ENCODE measurements around the gene ARL8B. TPM values are rescaled to one million over a fixed set of nuclear protein-coding genes. Genes with fewer than 3 reads are reported as not detected.
A peak's percentile ranks its signal among the peaks of the same experiment; 100 is the strongest.

ARL8B gene
- polyA plus RNA-seq, 1 of the 3 experiments (the other 2 are of a cell fraction): 21.9 TPM

DNA sequence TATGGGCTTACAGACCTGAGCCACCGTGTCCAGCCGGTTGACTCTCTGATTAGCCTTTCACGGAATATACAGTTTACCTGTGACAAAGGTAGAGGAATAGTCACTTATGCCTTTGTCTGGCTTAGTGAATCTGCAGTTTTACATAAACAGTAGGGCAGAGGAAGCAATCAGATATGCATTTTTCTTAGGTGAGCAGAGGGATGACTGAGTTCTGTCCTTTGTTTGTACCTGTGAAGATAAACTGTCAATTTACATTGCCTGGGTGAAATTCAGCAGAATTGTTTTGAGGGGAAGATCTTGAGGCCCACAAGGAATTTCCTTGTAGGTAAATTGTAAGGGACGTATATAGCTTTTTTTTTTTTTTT lies 76.2 kb downstream of the ARL8B start:
- Histone ChIP-seq H3K4me3 (ENCODE audit: low read depth in 2 of 2, low read length in 1 of 2) (no peak overlapping the region), H2AFZ (ENCODE audit: low read depth) (no peak overlapping the region), H3K4me1 (ENCODE audit: control insufficient read depth in 1 of 2, insufficient read depth in 2 of 2, low read depth in 1 of 2, low read length in 1 of 2) (peaks cover 12 to 52% of the 10 kb centered on the region in 2 experiments), H3K9ac (no peak overlapping the region), H3F3A (replicated peaks; ENCODE audit: insufficient read depth) (peaks cover 30% of the 10 kb centered on the region), H4K20me1 (ENCODE audit: insufficient read depth) (no peaks in the 10 kb centered on the region), H3K4me2 (no peak overlapping the region), H3K9me3 (no peaks in the 10 kb centered on the region), H3K27ac (ENCODE audit: low read depth in 2 of 2, low read length in 1 of 2) (peak overlapping the region in 1 of 2 experiments; percentile 27; a peak in 1 of 4 replicates), H3K79me2 (ENCODE audit: insufficient read depth) (peaks cover 62% of the 10 kb centered on the region), H3K27me3 (ENCODE audit: insufficient read depth) (no peaks in the 10 kb centered on the region), H3K36me3 (replicated peaks in 1 of 2; ENCODE audit: control insufficient read depth in 1 of 2, insufficient read depth in 2 of 2, low read length in 1 of 2) (peaks cover 32 to 55% of the 10 kb centered on the region in 2 experiments), H3K9me2 (no peaks in the 10 kb centered on the region)
- no peak for DNase-seq
- CTCF ChIA-PET: no interaction called here
- TF ChIP-seq EZH2phosphoT487 (IDR thresholded peaks at IDR 0.05; ENCODE audit: borderline replicate concordance, low read depth): no peak
- TF ChIP-seq CHD2 (IDR thresholded peaks at IDR 0.05; ENCODE audit: low read length, partially characterized antibody): no peak
- TF ChIP-seq EP300 (IDR thresholded peaks at IDR 0.05; ENCODE audit: borderline replicate concordance in 1 of 2, low read depth in 1 of 2, low read length in 1 of 2): no peak
- no peak for TF ChIP-seq RXRA (IDR thresholded peaks at IDR 0.05; ENCODE audit: borderline replicate concordance, low read depth)
- TF ChIP-seq RAD21 (IDR thresholded peaks at IDR 0.05; ENCODE audit: low read length): no peak
- TF ChIP-seq YY1 (IDR thresholded peaks at IDR 0.05; ENCODE audit: low read depth): no peak
- TF ChIP-seq, protein P1, sequence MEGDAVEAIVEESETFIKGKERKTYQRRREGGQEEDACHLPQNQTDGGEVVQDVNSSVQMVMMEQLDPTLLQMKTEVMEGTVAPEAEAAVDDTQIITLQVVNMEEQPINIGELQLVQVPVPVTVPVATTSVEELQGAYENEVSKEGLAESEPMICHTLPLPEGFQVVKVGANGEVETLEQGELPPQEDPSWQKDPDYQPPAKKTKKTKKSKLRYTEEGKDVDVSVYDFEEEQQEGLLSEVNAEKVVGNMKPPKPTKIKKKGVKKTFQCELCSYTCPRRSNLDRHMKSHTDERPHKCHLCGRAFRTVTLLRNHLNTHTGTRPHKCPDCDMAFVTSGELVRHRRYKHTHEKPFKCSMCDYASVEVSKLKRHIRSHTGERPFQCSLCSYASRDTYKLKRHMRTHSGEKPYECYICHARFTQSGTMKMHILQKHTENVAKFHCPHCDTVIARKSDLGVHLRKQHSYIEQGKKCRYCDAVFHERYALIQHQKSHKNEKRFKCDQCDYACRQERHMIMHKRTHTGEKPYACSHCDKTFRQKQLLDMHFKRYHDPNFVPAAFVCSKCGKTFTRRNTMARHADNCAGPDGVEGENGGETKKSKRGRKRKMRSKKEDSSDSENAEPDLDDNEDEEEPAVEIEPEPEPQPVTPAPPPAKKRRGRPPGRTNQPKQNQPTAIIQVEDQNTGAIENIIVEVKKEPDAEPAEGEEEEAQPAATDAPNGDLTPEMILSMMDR (IDR thresholded peaks at IDR 0.05): no peak
- TF ChIP-seq MXI1 (IDR thresholded peaks at IDR 0.05; ENCODE audit: low read depth, low read length): no peak
- no peak for TF ChIP-seq SIN3A (IDR thresholded peaks at IDR 0.05; ENCODE audit: borderline replicate concordance, low read depth, low read length)
- TF ChIP-seq, protein P2, sequence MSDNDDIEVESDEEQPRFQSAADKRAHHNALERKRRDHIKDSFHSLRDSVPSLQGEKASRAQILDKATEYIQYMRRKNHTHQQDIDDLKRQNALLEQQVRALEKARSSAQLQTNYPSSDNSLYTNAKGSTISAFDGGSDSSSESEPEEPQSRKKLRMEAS (IDR thresholded peaks at IDR 0.05; ENCODE audit: low read depth): no peak
- TF ChIP-seq ELF1 (IDR thresholded peaks at IDR 0.05): no peak
- TF ChIP-seq, protein P3, sequence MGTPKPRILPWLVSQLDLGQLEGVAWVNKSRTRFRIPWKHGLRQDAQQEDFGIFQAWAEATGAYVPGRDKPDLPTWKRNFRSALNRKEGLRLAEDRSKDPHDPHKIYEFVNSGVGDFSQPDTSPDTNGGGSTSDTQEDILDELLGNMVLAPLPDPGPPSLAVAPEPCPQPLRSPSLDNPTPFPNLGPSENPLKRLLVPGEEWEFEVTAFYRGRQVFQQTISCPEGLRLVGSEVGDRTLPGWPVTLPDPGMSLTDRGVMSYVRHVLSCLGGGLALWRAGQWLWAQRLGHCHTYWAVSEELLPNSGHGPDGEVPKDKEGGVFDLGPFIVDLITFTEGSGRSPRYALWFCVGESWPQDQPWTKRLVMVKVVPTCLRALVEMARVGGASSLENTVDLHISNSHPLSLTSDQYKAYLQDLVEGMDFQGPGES (IDR thresholded peaks at IDR 0.05; ENCODE audit: low read depth, low read length): no peak
- POLR2A ChIA-PET: no interaction called here
- WGBS (ENCODE audit: low lambda C conversion rate): 99% methylated on average over 4 of the region's 4 CpGs

DNA sequence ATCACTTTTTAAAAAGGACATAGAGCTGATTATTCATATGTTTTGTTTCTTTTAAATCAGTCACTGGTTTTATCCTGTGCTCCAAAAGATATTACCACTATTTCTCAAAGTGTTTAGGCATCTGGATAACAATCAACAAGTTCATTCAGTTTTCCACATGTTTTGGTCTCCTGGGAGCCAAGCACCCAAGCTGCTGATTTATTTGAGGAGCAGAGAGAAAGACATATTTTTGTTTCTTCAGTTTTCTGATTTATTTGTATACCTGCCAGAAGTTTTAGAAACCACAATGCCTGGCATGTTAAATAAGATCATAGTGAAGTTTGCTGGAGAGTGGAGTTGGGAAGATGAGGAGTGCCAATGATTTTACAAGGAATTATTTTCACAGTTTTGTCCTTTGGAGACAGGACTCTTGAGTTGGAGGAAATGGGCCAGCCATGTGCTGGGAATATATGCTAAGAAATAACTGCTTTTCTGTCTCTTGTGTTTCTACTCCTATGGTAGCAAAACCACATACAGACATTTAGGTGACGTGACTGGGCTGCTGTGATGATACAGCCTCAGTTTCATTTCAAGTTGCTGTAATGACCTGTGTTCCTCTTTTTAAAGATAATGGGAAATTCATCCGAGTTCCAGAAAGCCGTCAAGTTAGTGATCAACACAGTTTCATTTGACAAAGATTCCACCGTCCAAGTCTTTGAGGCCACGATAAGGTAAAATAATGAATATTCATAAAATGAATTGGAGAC lies 77.1 kb downstream of the ARL8B start:
- peaks cover 53% of the 10 kb centered on the region for H3K79me2 ChIP-seq (ENCODE audit: insufficient read depth)
- no peak overlapping the region for H3K4me2 ChIP-seq
- 78% methylated on average over 5 of the region's 5 CpGs for WGBS (ENCODE audit: low lambda C conversion rate)
- no peaks in the 10 kb centered on the region for H3K9me3 ChIP-seq
- H3K27ac ChIP-seq (ENCODE audit: low read depth in 2 of 2, low read length in 1 of 2): no peak overlapping the region
- H3K9ac ChIP-seq: no peak overlapping the region
- TF ChIP-seq GATA2 (CRISPR knock-in tag; IDR thresholded peaks at IDR 0.05) (no peak), ELF1 (IDR thresholded peaks at IDR 0.05) (no peak), NFIC (IDR thresholded peaks at IDR 0.05; ENCODE audit: borderline replicate concordance) (no peak), FOSL2 (IDR thresholded peaks at IDR 0.05; ENCODE audit: borderline replicate concordance, low read depth) (no peak)
- TF ChIP-seq, protein P4, sequence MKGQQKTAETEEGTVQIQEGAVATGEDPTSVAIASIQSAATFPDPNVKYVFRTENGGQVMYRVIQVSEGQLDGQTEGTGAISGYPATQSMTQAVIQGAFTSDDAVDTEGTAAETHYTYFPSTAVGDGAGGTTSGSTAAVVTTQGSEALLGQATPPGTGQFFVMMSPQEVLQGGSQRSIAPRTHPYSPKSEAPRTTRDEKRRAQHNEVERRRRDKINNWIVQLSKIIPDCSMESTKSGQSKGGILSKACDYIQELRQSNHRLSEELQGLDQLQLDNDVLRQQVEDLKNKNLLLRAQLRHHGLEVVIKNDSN (IDR thresholded peaks at IDR 0.05; ENCODE audit: borderline replicate concordance, low read depth): no peak
- TF ChIP-seq, protein P3 (IDR thresholded peaks at IDR 0.05; ENCODE audit: low read depth, low read length): no peak
- peaks cover 24% of the 10 kb centered on the region for H3F3A ChIP-seq (replicated peaks; ENCODE audit: insufficient read depth)
- peaks cover 30 to 57% of the 10 kb centered on the region in 2 experiments for H3K36me3 ChIP-seq (replicated peaks in 1 of 2; ENCODE audit: control insufficient read depth in 1 of 2, insufficient read depth in 2 of 2, low read length in 1 of 2)
- no peak overlapping the region for H3K4me3 ChIP-seq (ENCODE audit: low read depth in 2 of 2, low read length in 1 of 2)
- no peaks in the 10 kb centered on the region for H3K27me3 ChIP-seq (ENCODE audit: insufficient read depth)
- DNase-seq: no peak
- H3K4me1 ChIP-seq (ENCODE audit: control insufficient read depth in 1 of 2, insufficient read depth in 2 of 2, low read depth in 1 of 2, low read length in 1 of 2): peaks cover 12 to 48% of the 10 kb centered on the region in 2 experiments
- H4K20me1 ChIP-seq (ENCODE audit: insufficient read depth): no peaks in the 10 kb centered on the region
- ChIA-PET CTCF (no interaction called here), POLR2A (no interaction called here)
- no peak overlapping the region for H2AFZ ChIP-seq (ENCODE audit: low read depth)
- no peaks in the 10 kb centered on the region for H3K9me2 ChIP-seq
